ENCODE measurements around the gene MCM5.

MCM5 gene

DNA sequence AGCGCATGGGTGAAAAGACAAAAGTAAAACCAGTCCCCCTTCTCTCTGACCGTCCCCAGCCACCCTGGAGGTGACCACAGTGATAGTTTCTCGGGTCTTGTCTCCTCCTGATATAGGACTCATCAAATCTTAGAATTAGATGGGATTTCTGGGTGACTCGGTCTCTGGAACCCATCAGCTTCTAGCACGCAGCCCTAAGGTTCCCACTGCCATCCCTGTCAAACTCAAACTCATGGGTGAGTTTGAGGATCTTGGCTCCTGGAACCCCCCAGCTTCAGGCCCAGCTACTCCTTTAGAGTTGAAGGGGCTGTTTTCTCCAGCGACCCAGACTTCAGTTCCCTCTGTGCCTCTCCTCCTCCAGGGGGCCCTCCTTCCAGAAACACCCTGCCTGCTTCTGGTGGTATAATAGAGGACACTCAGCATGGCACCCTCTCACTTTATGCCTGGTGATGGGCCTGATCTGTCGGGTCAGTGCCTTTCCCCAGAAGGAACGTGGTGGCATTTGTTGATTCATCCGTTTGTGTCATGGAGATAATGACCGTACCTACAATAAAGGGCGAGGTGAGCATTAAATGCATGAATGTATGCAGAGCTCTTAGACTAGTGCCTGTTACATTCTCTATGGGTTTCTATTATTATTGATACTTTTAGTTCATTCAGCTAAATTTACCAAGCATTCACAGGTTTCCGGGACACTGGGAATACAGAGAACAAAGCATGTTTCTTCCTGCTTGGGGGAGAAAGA is 31.7 kb downstream of the MCM5 start:
- H3K79me2 ChIP-seq: no peaks in the 10 kb centered on the region
- no peak overlapping the region for H3K4me2 ChIP-seq (ENCODE audit: low read length)
- no peak overlapping the region for H3K9ac ChIP-seq
- no peaks in the 10 kb centered on the region for H3K9me3 ChIP-seq (ENCODE audit: control insufficient read depth, low read length)
- no peaks in the 10 kb centered on the region for H3K27me3 ChIP-seq (ENCODE audit: control insufficient read depth, insufficient read depth, low read length)
- no peaks in the 10 kb centered on the region for H3K4me1 ChIP-seq
- no peak for TF ChIP-seq CTCF (IDR thresholded peaks at IDR 0.05)
- H3K27ac ChIP-seq: no peak overlapping the region
- no peak overlapping the region for H3K4me3 ChIP-seq (ENCODE audit: low read depth, low read length)
- H2AFZ ChIP-seq: no peak overlapping the region
- H3K36me3 ChIP-seq (ENCODE audit: control insufficient read depth, insufficient read depth, low read length): no peaks in the 10 kb centered on the region

GRCh38 chr22:35432228-35432905 is 32.4 kb downstream of the MCM5 start:
- no peak overlapping the region for H2AFZ ChIP-seq
- H3K9ac ChIP-seq: no peak overlapping the region
- no peak for TF ChIP-seq CTCF (IDR thresholded peaks at IDR 0.05)
- H3K4me2 ChIP-seq (ENCODE audit: low read length): no peak overlapping the region
- no peaks in the 10 kb centered on the region for H3K4me1 ChIP-seq
- H3K36me3 ChIP-seq (ENCODE audit: control insufficient read depth, insufficient read depth, low read length): no peaks in the 10 kb centered on the region
- H3K27ac ChIP-seq: no peak overlapping the region
- H3K79me2 ChIP-seq: no peaks in the 10 kb centered on the region
- no peak overlapping the region for H3K4me3 ChIP-seq (ENCODE audit: low read depth, low read length)
- H3K9me3 ChIP-seq (ENCODE audit: control insufficient read depth, low read length): no peaks in the 10 kb centered on the region
- H3K27me3 ChIP-seq (ENCODE audit: control insufficient read depth, insufficient read depth, low read length): no peaks in the 10 kb centered on the region

- Histone ChIP-seq H3K9me3 (ENCODE audit: control insufficient read depth, low read length) (no peaks in the 10 kb centered on the region), H3K4me3 (ENCODE audit: low read depth, low read length) (no peak overlapping the region)
- TF ChIP-seq CTCF (IDR thresholded peaks at IDR 0.05): no peak
Observed at GRCh38 chr22:35434061-35434710, 34.2 kb downstream of the MCM5 start.

DNA sequence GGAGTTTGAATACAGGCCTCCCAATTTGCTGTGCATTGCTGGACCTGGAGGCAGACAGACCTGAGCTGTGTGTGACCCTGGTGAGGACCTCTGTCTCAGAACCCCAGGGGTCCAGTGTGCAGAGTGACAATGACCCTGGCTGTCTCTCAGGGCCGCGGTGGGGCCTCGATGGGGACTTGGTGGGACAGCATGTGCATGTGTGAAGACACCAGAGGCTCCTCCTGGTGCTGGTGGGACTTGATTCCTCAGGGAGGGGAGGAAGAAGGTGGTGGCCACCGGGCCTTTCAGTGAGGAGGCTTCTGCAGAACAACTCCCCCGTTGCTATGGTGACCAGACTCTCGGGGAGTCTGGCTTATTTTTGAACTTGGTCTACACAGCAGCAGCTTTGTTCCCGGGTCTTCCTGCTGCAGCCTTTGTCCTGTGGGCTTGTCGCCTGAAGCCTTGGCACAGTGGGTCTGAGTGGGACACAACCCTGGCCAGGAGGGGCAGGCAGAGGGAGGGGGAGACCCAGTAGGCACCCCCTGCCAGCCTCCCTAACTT is 35.3 kb downstream of the MCM5 start:
- no peak overlapping the region for H3K27ac ChIP-seq
- no peak for TF ChIP-seq CTCF (IDR thresholded peaks at IDR 0.05)
- H3K4me3 ChIP-seq (ENCODE audit: low read depth, low read length): no peak overlapping the region
- H3K36me3 ChIP-seq (ENCODE audit: control insufficient read depth, insufficient read depth, low read length): no peaks in the 10 kb centered on the region
- no peaks in the 10 kb centered on the region for H3K79me2 ChIP-seq
- no peaks in the 10 kb centered on the region for H3K27me3 ChIP-seq (ENCODE audit: control insufficient read depth, insufficient read depth, low read length)
- no peaks in the 10 kb centered on the region for H3K9me3 ChIP-seq (ENCODE audit: control insufficient read depth, low read length)
- no peaks in the 10 kb centered on the region for H3K4me1 ChIP-seq
- H3K4me2 ChIP-seq (ENCODE audit: low read length): no peak overlapping the region
- no peak overlapping the region for H2AFZ ChIP-seq
- H3K9ac ChIP-seq: no peak overlapping the region

More at GRCh38 chr22:35434061-35434710, 34.2 kb downstream of the MCM5 start:
- no peaks in the 10 kb centered on the region for H3K36me3 ChIP-seq (ENCODE audit: control insufficient read depth, insufficient read depth, low read length)
- no peak overlapping the region for H3K4me2 ChIP-seq (ENCODE audit: low read length)
- H3K4me1 ChIP-seq: no peaks in the 10 kb centered on the region
- H3K79me2 ChIP-seq: no peaks in the 10 kb centered on the region
- H3K27me3 ChIP-seq (ENCODE audit: control insufficient read depth, insufficient read depth, low read length): no peaks in the 10 kb centered on the region
- H3K9ac ChIP-seq: no peak overlapping the region
- H3K27ac ChIP-seq: no peak overlapping the region
- no peak overlapping the region for H2AFZ ChIP-seq

All from parathyroid adenoma (tissue), 2 donors.